Endothelial cell (in vitro differentiated cells): ENCODE measurements around the gene GUCY2C. TPM values are rescaled to one million over a fixed set of nuclear protein-coding genes. Genes with fewer than 3 reads are reported as not detected.

Experiments used
- DNase-seq: peaks from one replicate; pipeline ENCODE4 v3.0.0; 2021; ENCODE audit warnings: low spot score
- H3K27ac Mint-ChIP-seq: one replicate; pipeline ENCODE4 v1.8.0; 2021; ENCODE audit warnings: mixed read lengths, inconsistent platforms; ENCODE audit not compliant: unreplicated experiment
- H3K27me3 Mint-ChIP-seq: one replicate; pipeline ENCODE4 v1.8.0; 2021; ENCODE audit warnings: mild to moderate bottlenecking, moderate library complexity, mixed read lengths, inconsistent platforms; ENCODE audit not compliant: unreplicated experiment
- H3K36me3 Mint-ChIP-seq: one replicate; pipeline ENCODE4 v1.8.0; 2021; ENCODE audit warnings: mild to moderate bottlenecking, low read depth, mixed read lengths, inconsistent platforms; ENCODE audit not compliant: unreplicated experiment
- H3K4me1 Mint-ChIP-seq: one replicate; pipeline ENCODE4 v1.8.0; 2021; ENCODE audit warnings: mild to moderate bottlenecking, mixed read lengths, inconsistent platforms; ENCODE audit not compliant: unreplicated experiment
- H3K4me3 Mint-ChIP-seq: one replicate; pipeline ENCODE4 v1.8.0; 2021; ENCODE audit warnings: mild to moderate bottlenecking, mixed read lengths, inconsistent platforms; ENCODE audit not compliant: unreplicated experiment
- H3K9me3 Mint-ChIP-seq: one replicate; pipeline ENCODE4 v1.8.0; 2021; ENCODE audit warnings: mixed read lengths, inconsistent platforms; ENCODE audit not compliant: unreplicated experiment
- CTCF ChIP-seq: fragments of 200-600 bp; sonication (generic); IDR thresholded peaks from one replicate; pipeline ENCODE4 v1.5.0; 2021; ENCODE audit warnings: antibody characterized with exemption; ENCODE audit not compliant: unreplicated experiment
- total RNA-seq: library from RNA; stranded (reverse); fragmentation: NEBNext Ultra II Directional; extraction: Animal tissue kit (Norgen Biotek cat#: 25700); gene quantifications from one replicate; pipeline ENCODE4 v1.2.1, GENCODE V29; 2021; ENCODE audit not compliant: unreplicated experiment

GUCY2C gene
- total RNA-seq, 1 donor from 2014 or later: 0.36 TPM

- no peak for DNase-seq
- H3K4me3 Mint-ChIP-seq: no peak overlapping the region
- no peak for TF ChIP-seq CTCF
- no peak overlapping the region for H3K27ac Mint-ChIP-seq
- H3K27me3 Mint-ChIP-seq: no peaks in the 10 kb centered on the region
- H3K4me1 Mint-ChIP-seq: peaks cover 34% of the 10 kb centered on the region
- H3K9me3 Mint-ChIP-seq: no peaks in the 10 kb centered on the region
- no peaks in the 10 kb centered on the region for H3K36me3 Mint-ChIP-seq
Measured at GRCh38 chr12:14710632-14711320, 14.4 kb upstream of the GUCY2C start.

DNA sequence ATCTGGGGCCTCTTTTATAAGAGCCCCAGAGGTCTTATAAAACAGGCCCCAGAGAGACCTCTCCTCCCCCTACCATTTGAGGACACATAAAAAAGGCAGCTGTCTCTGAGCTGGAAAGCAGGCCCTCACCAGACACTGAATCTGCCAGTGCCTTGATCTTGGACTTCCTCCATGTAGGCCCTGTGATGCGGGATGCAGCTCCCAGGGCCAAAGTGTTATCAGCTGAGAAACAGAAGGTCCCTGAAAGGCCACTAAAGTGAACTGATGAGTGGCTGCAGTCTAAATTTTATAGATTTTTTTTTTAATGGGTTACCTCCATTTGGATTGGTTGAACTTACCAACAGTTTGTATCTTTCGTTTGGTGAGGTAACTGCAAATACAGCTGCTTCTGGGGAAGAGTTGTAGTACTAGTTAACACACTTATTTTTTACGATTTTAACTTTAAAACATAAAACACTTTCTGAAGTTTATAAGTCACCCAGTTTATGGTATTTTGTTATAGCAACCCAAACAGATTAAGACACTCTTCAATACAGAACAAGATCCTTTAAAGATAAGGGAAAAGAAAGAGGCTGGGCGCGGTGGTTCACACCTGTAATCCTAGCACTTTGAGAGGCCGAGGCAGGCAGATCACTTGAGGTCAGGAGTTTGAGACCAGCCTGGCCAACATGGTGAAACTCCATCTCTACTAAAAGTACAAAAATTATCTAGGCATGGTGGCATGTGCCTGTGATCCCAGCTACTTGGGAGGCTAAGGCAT lies 5.6 kb upstream of the GUCY2C start:
- no peak for DNase-seq
- Mint-ChIP-seq H3K36me3 (no peaks in the 10 kb centered on the region), H3K4me3 (no peak overlapping the region), H3K4me1 (peaks cover 5% of the 10 kb centered on the region), H3K9me3 (no peaks in the 10 kb centered on the region), H3K27ac (no peak overlapping the region), H3K27me3 (no peaks in the 10 kb centered on the region)
- TF ChIP-seq CTCF: no peak

DNA sequence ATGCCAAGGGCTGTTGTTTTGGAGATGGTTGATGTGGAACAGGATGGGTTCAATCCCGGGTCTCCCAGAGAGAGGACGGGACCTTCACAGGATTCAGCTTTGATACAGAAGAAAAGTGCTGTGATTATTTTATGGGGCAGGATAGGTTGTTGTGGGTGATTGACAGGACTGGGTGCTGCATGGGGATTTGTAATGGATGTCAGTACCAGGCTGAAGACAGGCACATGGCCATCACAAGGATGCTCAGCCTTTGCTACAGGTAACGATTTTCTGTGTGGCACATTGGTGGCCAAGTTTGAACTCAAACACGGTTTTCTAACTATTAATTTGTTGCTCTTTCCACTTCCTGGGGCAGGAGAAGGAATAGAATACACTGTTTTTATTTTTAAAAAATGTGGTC lies 4.5 kb upstream of the GUCY2C start:
- H3K36me3 Mint-ChIP-seq: no peaks in the 10 kb centered on the region
- TF ChIP-seq CTCF: no peak
- H3K27ac Mint-ChIP-seq: no peak overlapping the region
- H3K4me1 Mint-ChIP-seq: peaks cover 5% of the 10 kb centered on the region
- no peak overlapping the region for H3K4me3 Mint-ChIP-seq
- DNase-seq: no peak
- H3K27me3 Mint-ChIP-seq: peaks cover 1% of the 10 kb centered on the region
- no peaks in the 10 kb centered on the region for H3K9me3 Mint-ChIP-seq

DNA sequence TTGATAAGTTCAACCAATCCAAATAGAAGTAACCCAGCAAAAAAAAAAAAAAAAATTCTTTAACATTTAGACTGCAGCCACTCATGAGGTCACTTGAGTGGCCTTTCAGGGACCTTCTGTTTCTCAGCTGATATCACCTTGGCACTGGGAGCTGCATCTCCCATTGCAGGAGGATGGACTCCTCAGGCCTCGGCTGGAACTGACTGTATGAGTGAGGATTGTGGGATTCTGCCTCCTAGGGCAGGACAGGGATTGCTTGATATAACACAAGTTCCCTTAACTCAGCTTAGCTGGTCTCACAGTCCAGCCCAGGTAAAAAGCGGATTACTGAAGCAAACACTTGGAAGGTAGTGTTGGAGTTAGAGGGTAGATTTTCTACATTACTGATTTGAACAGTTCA lies 3.5 kb upstream of the GUCY2C start:
- no peak for TF ChIP-seq CTCF
- DNase-seq: no peak
- Mint-ChIP-seq H3K36me3 (no peaks in the 10 kb centered on the region), H3K9me3 (no peaks in the 10 kb centered on the region), H3K4me1 (peaks cover 4% of the 10 kb centered on the region), H3K27me3 (peaks cover 1% of the 10 kb centered on the region), H3K27ac (no peak overlapping the region), H3K4me3 (no peak overlapping the region)

- Mint-ChIP-seq H3K9me3 (no peaks in the 10 kb centered on the region), H3K27me3 (peaks cover 1% of the 10 kb centered on the region), H3K27ac (no peak overlapping the region), H3K36me3 (no peaks in the 10 kb centered on the region), H3K4me1 (no peaks in the 10 kb centered on the region), H3K4me3 (no peak overlapping the region)
- TF ChIP-seq CTCF: no peak
- no peak for DNase-seq
Measured at GRCh38 chr12:14698555-14698954, 2.2 kb upstream of the GUCY2C start.
